ENCODE data around the gene CDHR1. TPM values are rescaled to one million over a fixed set of nuclear protein-coding genes. Genes with fewer than 3 reads are reported as not detected.

CDHR1 gene
- total and polyA plus RNA-seq, 2 donors from 2014 or later: 0.47 to 1.1 TPM

DNA sequence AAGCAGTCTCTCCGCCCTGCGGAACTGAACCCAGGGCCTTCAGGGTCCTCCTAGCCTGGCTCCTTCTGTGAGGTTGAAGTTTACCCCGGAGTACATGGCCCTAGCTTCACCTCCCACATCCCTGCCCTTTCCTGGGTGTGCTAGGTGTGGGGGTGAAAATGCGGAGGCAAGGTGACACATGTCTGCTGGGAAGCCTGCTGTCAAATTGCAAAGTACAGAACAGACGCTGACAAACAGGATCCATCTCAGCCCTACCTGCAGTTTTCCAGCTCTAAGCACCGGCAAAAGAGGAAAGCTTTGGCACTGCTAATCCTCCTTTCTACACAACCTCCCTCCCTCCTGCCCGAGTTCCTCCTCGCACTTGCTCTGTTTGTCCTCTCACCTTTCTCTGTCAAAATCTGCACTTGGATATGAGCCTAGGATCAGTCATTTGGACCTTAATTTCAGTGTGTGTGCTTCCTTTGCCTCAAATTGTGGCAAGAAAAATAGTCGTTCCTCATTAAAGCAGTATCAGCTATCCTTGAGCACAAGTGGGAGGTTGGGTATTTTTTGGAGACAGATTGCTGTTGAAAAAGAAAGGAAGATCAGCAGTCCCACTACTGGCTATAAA, 35.2 kb upstream of the CDHR1 start:
- Histone ChIP-seq H3K27ac (ENCODE audit: low read depth in 2 of 2, low read length in 2 of 2) (no peak overlapping the region), H3K9me3 (ENCODE audit: control insufficient read depth in 2 of 3, insufficient read depth in 1 of 3, low read length in 3 of 3) (no peaks in the 10 kb centered on the region), H3K4me3 (ENCODE audit: low read length in 3 of 3) (peak overlapping the region in 1 of 3 donors; percentile 17), H3K27me3 (ENCODE audit: control insufficient read depth, insufficient read depth, low read length) (no peaks in the 10 kb centered on the region), H3K9ac (ENCODE audit: low read length in 3 of 3) (no peak overlapping the region), H3K4me1 (ENCODE audit: control insufficient read depth in 2 of 3, insufficient read depth in 2 of 3, low read depth in 1 of 3, low read length in 3 of 3) (peaks cover 0 to 2% (median 0%) of the 10 kb centered on the region in 3 donors), H3K36me3 (ENCODE audit: control insufficient read depth in 2 of 3, insufficient read depth in 3 of 3, low read length in 3 of 3) (peaks cover 0 to 8% (median 8%) of the 10 kb centered on the region in 3 donors)
- intact Hi-C loops (cut with DNase I): no loop called here
- TF ChIP-seq, protein P1, sequence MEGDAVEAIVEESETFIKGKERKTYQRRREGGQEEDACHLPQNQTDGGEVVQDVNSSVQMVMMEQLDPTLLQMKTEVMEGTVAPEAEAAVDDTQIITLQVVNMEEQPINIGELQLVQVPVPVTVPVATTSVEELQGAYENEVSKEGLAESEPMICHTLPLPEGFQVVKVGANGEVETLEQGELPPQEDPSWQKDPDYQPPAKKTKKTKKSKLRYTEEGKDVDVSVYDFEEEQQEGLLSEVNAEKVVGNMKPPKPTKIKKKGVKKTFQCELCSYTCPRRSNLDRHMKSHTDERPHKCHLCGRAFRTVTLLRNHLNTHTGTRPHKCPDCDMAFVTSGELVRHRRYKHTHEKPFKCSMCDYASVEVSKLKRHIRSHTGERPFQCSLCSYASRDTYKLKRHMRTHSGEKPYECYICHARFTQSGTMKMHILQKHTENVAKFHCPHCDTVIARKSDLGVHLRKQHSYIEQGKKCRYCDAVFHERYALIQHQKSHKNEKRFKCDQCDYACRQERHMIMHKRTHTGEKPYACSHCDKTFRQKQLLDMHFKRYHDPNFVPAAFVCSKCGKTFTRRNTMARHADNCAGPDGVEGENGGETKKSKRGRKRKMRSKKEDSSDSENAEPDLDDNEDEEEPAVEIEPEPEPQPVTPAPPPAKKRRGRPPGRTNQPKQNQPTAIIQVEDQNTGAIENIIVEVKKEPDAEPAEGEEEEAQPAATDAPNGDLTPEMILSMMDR (IDR thresholded peaks at IDR 0.05; ENCODE audit: borderline replicate concordance, extremely low read depth, insufficient read depth): no peak
- no peak for DNase-seq
- no peak for FAIRE-seq

DNA sequence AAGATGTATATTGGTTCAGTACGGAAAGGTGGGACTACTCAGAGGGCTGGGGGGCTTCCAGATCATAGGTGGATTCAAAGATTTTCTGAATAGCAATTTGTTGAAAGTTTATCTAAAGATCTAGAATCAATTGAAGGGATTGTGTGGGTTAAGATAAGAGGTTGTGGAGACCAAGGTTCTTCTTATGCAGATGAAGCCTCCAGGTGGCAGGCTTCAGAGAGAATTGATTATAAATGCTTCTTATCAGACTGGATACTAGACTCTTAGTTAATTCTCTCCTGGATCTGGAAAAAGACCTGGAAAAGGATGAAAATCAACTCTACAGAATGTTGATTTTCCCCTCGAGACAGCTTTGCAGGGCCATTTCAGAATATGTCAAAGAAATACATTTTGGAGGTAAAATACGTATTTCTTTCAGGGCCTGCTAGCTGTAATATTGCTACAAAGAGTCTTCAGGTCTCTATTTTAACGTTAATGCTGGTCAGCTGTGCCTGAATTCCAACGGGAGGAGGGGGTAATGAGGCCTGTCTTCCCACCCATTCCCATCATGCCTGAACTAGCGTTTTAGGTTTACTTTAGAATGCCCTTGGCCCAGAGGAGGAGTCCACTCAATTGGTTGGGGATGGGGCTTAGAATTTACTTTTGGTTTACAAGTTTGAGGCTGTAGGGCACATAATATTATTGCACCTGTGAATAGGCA, 33.5 kb upstream of the CDHR1 start:
- intact Hi-C loops (cut with DNase I): no loop called here
- FAIRE-seq: no peak

DNA sequence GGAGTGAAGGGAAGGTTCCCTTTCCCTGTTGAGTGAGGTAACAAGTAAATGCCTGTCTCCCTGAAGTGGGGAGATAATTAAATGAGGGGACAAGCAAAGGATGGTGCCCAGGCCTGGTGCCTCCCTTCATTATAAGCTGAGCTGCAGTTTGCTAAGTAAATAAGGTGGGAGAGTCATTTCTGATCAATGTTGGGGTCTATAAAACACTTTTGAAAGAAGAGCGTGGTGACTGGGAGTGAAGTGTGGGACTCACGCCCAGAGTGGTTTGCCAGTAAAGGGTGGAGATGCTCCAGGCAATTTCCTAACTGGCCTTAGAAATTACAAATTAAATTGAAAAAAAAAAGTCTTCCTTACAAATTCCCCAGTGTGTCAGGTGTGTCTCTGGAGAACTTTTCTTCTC, 30.3 kb upstream of the CDHR1 start:
- TF ChIP-seq, protein P1 (IDR thresholded peaks at IDR 0.05; ENCODE audit: borderline replicate concordance, extremely low read depth, insufficient read depth): no peak
- Histone ChIP-seq H3K27ac (ENCODE audit: low read depth in 2 of 2, low read length in 2 of 2) (no peak overlapping the region), H3K9me3 (ENCODE audit: control insufficient read depth in 2 of 3, insufficient read depth in 1 of 3, low read length in 3 of 3) (no peaks in the 10 kb centered on the region), H3K36me3 (ENCODE audit: control insufficient read depth in 2 of 3, insufficient read depth in 3 of 3, low read length in 3 of 3) (no peaks in the 10 kb centered on the region), H3K4me3 (ENCODE audit: low read length in 3 of 3) (no peak overlapping the region), H3K9ac (ENCODE audit: low read length in 3 of 3) (no peak overlapping the region), H3K27me3 (ENCODE audit: control insufficient read depth, insufficient read depth, low read length) (no peaks in the 10 kb centered on the region), H3K4me1 (ENCODE audit: control insufficient read depth in 2 of 3, insufficient read depth in 2 of 3, low read depth in 1 of 3, low read length in 3 of 3) (peaks cover 0 to 4% (median 0%) of the 10 kb centered on the region in 3 donors)
- FAIRE-seq: no peak
- DNase-seq: no peak
- intact Hi-C loops (cut with DNase I): no loop called here

More for the DNA sequence above, 33.5 kb upstream of the CDHR1 start:
- H3K36me3 ChIP-seq (ENCODE audit: control insufficient read depth in 2 of 3, insufficient read depth in 3 of 3, low read length in 3 of 3): peaks cover 0 to 2% (median 0%) of the 10 kb centered on the region in 3 donors
- no peaks in the 10 kb centered on the region for H3K9me3 ChIP-seq (ENCODE audit: control insufficient read depth in 2 of 3, insufficient read depth in 1 of 3, low read length in 3 of 3)
- no peaks in the 10 kb centered on the region for H3K27me3 ChIP-seq (ENCODE audit: control insufficient read depth, insufficient read depth, low read length)
- H3K27ac ChIP-seq (ENCODE audit: low read depth in 2 of 2, low read length in 2 of 2): no peak overlapping the region
- TF ChIP-seq, protein P1 (IDR thresholded peaks at IDR 0.05; ENCODE audit: borderline replicate concordance, extremely low read depth, insufficient read depth): no peak
- H3K9ac ChIP-seq (ENCODE audit: low read length in 3 of 3): no peak overlapping the region
- DNase-seq: peak in 1 of 5 donors; percentile 21
- no peak overlapping the region for H3K4me3 ChIP-seq (ENCODE audit: low read length in 3 of 3)
- H3K4me1 ChIP-seq (ENCODE audit: control insufficient read depth in 2 of 3, insufficient read depth in 2 of 3, low read depth in 1 of 3, low read length in 3 of 3): peaks cover 0 to 2% (median 0%) of the 10 kb centered on the region in 3 donors

Data from kidney (tissue), 14 donors.